ENCODE measurements around the gene PIP4K2C.

DNA sequence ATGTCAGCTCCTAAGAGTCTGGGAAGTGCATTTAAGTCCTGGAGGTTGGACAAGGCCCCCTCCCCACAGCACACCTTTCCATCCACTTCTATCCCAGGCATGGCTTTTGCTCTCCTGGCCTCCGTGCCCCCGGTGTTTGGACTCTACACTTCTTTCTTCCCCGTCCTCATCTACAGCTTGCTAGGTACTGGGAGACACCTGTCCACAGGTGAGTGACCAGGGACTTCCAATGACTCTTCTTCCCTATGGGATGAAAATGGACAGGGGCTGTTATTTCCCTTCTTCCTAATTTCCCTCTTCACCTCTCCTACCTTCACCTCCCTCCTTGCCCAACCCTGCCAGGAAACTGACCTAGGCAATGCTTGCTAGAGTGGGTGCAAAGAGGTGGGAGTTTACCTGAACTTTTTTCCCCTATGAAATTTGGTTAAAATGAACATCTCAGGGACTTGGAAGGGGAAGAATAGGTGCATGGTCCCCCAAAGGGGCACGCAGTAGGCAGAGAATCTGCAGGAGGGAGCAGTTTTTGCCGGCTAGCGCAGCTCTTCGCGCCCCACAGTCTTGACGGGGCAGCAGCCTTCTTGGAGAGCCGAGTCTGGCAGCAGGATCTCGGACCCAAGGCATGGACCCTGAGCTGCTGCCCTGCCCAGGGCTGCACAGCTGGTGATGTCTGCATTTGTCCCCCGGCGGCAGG, 29.4 kb downstream of the PIP4K2C start:
- TF ChIP-seq POLR2A (IDR thresholded peaks at IDR 0.05; ENCODE audit: low read depth) (no peak), POLR2AphosphoS5 (IDR thresholded peaks at IDR 0.05) (no peak), EP300 (IDR thresholded peaks at IDR 0.05) (no peak)
- TF ChIP-seq, protein P1, sequence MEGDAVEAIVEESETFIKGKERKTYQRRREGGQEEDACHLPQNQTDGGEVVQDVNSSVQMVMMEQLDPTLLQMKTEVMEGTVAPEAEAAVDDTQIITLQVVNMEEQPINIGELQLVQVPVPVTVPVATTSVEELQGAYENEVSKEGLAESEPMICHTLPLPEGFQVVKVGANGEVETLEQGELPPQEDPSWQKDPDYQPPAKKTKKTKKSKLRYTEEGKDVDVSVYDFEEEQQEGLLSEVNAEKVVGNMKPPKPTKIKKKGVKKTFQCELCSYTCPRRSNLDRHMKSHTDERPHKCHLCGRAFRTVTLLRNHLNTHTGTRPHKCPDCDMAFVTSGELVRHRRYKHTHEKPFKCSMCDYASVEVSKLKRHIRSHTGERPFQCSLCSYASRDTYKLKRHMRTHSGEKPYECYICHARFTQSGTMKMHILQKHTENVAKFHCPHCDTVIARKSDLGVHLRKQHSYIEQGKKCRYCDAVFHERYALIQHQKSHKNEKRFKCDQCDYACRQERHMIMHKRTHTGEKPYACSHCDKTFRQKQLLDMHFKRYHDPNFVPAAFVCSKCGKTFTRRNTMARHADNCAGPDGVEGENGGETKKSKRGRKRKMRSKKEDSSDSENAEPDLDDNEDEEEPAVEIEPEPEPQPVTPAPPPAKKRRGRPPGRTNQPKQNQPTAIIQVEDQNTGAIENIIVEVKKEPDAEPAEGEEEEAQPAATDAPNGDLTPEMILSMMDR (IDR thresholded peaks at IDR 0.05): no peak

Measured in esophagus muscularis mucosa (tissue), 4 donors.